Endothelial cell of umbilical vein (primary cell): ENCODE data around the gene HOXA13. TPM values are rescaled to one million over a fixed set of nuclear protein-coding genes. Genes with fewer than 3 reads are reported as not detected.
A peak's percentile ranks its signal among the peaks of the same experiment; 100 is the strongest.

ENCODE experiments used
- BruUV-seq: library from RNA; stranded (reverse); fragments of 400-500 nt; replicated peaks from 2 replicates; lab custom pipeline; 2021; lab: Mats Ljungman, UMichigan
- CTCF ChIA-PET: fragments of 300-600, 350-600 bp; sonication (Branson Sonifier 250); formaldehyde crosslinking; loops from one replicate; lab custom pipeline; 2021; ENCODE audit warnings: antibody characterized with exemption, inconsistent platforms; lab: Charles Lee
- POLR2A ChIA-PET: fragments of 300-600, 350-600 bp; sonication (Branson Sonifier 250); formaldehyde crosslinking; loops from one replicate; lab custom pipeline; 2021; ENCODE audit warnings: antibody characterized with exemption, inconsistent platforms; lab: Charles Lee
- DNase-seq: peaks from one replicate; pipeline ENCODE4 v3.0.0-alpha.2; 2011; ENCODE audit warnings: low read depth, low spot score
- FAIRE-seq: peaks from 2 replicates; lab custom pipeline; 2011; peaks lifted over from hg19 to GRCh38; lab: Jason Lieb, UNC
- H2AFZ ChIP-seq: 2 replicates; pipeline ENCODE4 v1.6.0; 2012; ENCODE audit warnings: low read depth, low read length, control low read depth, inconsistent platforms
- H3K27ac ChIP-seq: 2 replicates; pipeline ENCODE4 v1.5.1; 2011; ENCODE audit warnings: low read depth, mild to moderate bottlenecking, control low read depth, low read length, moderate library complexity; ENCODE audit not compliant: insufficient read depth
- H3K27me3 ChIP-seq, 2 experiments: 2 replicates each; pipeline versions ENCODE4 v1.6.0 to v1.6.1; 2011; ENCODE audit warnings: low read length in 2 of 2, mixed read lengths in 1 of 2; ENCODE audit not compliant: control insufficient read depth in 2 of 2, insufficient read depth in 2 of 2
- H3K36me3 ChIP-seq, 2 experiments: 2 replicates in 1 of 2; 3 replicates in 1 of 2; pipeline ENCODE4 v1.5.1; 2011; ENCODE audit warnings: low read length in 2 of 2, mild to moderate bottlenecking in 1 of 2, moderate library complexity in 1 of 2; ENCODE audit not compliant: control insufficient read depth in 2 of 2, insufficient read depth in 2 of 2; ENCODE audit errors: extremely low read depth in 1 of 2
- H3K4me1 ChIP-seq: 3 replicates; pipeline ENCODE4 v1.5.1; 2011; ENCODE audit warnings: mild to moderate bottlenecking, low read length; ENCODE audit not compliant: control insufficient read depth, insufficient read depth; ENCODE audit errors: extremely low read depth
- H3K4me2 ChIP-seq: 2 replicates; pipeline ENCODE4 v1.6.1; 2011; ENCODE audit warnings: low read length, control low read depth, mixed read lengths; ENCODE audit not compliant: insufficient read depth
- H3K4me3 ChIP-seq, 3 experiments: fragments of 200-600 bp in 1 of 3; sonication (generic), shearing (Covaris generic) in 1 of 3; replicated peaks in 1 of 3; 2 replicates each; pipeline ENCODE4 v1.5.1; 2011 to 2016; ENCODE audit warnings: control low read depth in 3 of 3, low read length in 3 of 3, mild to moderate bottlenecking in 2 of 3, inconsistent platforms in 1 of 3, low read depth in 1 of 3, moderate library complexity in 1 of 3; ENCODE audit not compliant: insufficient read depth in 1 of 3
- H3K79me2 ChIP-seq: 2 replicates; pipeline ENCODE4 v1.6.0; 2012; ENCODE audit warnings: low read length, inconsistent platforms; ENCODE audit not compliant: control insufficient read depth, insufficient read depth
- H3K9ac ChIP-seq: replicated peaks from 2 replicates; pipeline ENCODE3; 2011; ENCODE audit warnings: low read length, control low read depth; ENCODE audit not compliant: insufficient read depth; ENCODE audit errors: extremely low read depth
- H3K9me1 ChIP-seq: replicated peaks from 3 replicates; pipeline ENCODE4 v1.6.0; 2011; ENCODE audit warnings: mild to moderate bottlenecking, low read length; ENCODE audit not compliant: control insufficient read depth, insufficient read depth; ENCODE audit errors: extremely low read depth
- H3K9me3 ChIP-seq: replicated peaks from 2 replicates; pipeline ENCODE4 v1.5.1; 2012; ENCODE audit warnings: low read length, inconsistent platforms; ENCODE audit not compliant: control insufficient read depth, insufficient read depth
- H4K20me1 ChIP-seq: replicated peaks from 2 replicates; pipeline ENCODE3; 2011; ENCODE audit warnings: mild to moderate bottlenecking, low read length; ENCODE audit not compliant: control insufficient read depth, insufficient read depth; ENCODE audit errors: extremely low read depth
- CTCF ChIP-seq, 2 donors: IDR thresholded peaks; 1 replicate in 1 of 2; 2 replicates in 1 of 2; pipeline ENCODE4 v1.5.1; 2011; ENCODE audit warnings: low read length in 2 of 2, mild to moderate bottlenecking in 2 of 2, moderate library complexity in 2 of 2, control low read depth in 1 of 2, inconsistent platforms in 1 of 2, low read depth in 1 of 2; ENCODE audit not compliant: insufficient read depth in 1 of 2; ENCODE audit errors: extremely low read depth in 1 of 2
- EZH2 ChIP-seq: IDR thresholded peaks from 2 replicates; pipeline ENCODE4 v1.6.1; 2012; ENCODE audit warnings: borderline replicate concordance, low read depth, mild to moderate bottlenecking, moderate library complexity, low read length, inconsistent platforms; ENCODE audit not compliant: severe bottlenecking
- FOS ChIP-seq: IDR thresholded peaks from 2 replicates; pipeline ENCODE4 v1.6.1; 2011; ENCODE audit warnings: mild to moderate bottlenecking, low read length, moderate library complexity, borderline replicate concordance; ENCODE audit not compliant: insufficient read depth
- GATA2 ChIP-seq: IDR thresholded peaks from 2 replicates; pipeline ENCODE4 v1.7.0; 2011; ENCODE audit warnings: low read depth, mild to moderate bottlenecking, moderate library complexity, mixed read lengths, low read length; ENCODE audit not compliant: insufficient read length, insufficient read depth
- JUN ChIP-seq: IDR thresholded peaks from 2 replicates; pipeline ENCODE4 v1.6.1; 2011; ENCODE audit warnings: borderline replicate concordance, low read depth; ENCODE audit not compliant: insufficient read length, insufficient read depth
- MAX ChIP-seq: IDR thresholded peaks from 2 replicates; pipeline ENCODE4 v1.6.1; 2011; ENCODE audit not compliant: insufficient read depth, insufficient read length
- MYC ChIP-seq: IDR thresholded peaks from one replicate; pipeline ENCODE4 v1.6.1; 2011; ENCODE audit warnings: mild to moderate bottlenecking, low read depth, low read length
- POLR2A ChIP-seq: IDR thresholded peaks from 2 replicates; pipeline ENCODE4 v1.6.1; 2012; ENCODE audit warnings: low read depth, mild to moderate bottlenecking, control low read depth, low read length
- POLR2AphosphoS5 ChIP-seq: IDR thresholded peaks from 2 replicates; pipeline ENCODE4 v1.6.1; 2012; ENCODE audit warnings: low read depth, mild to moderate bottlenecking, control low read depth, low read length, moderate library complexity; ENCODE audit not compliant: insufficient read depth
- dilution Hi-C: fragments of 300-500 bp; cut with MboI; formaldehyde crosslinking; loops from one replicate; pipeline ENCODE4 v1.15.0; 2019; ENCODE audit warnings: low sequenced_read_pairs; ENCODE audit not compliant: extremely low pct_ligation_motif_present
- intact Hi-C: fragments of 100-400 bp; cut with micrococcal nuclease; formaldehyde crosslinking; loops from one replicate; pipeline ENCODE4 v1.10.0; 2022
- microRNA counts: library from miRNA; unstranded; fragments of <30 nt; microRNA quantifications from one replicate; lab custom pipeline; 2016
- microRNA-seq: library from miRNA; unstranded; fragments of <30 nt; microRNA quantifications from one replicate; pipeline ENCODE4 v1.2.0, GENCODE V29; 2021; ENCODE audit warnings: borderline number of aligned reads, borderline replicate concordance
- polyA plus RNA-seq, 4 experiments: library from polyadenylated mRNA; depleted of rRNA in 3 of 4; stranded (reverse) in 3 of 4; unstranded in 1 of 4; fragments of >200 nt; gene quantifications; 2 replicates each; pipeline versions ENCODE4 v1.2.1 to v1.2.3, GENCODE V29; 2011 to 2012; ENCODE audit warnings: missing spikeins in 1 of 4
- small RNA-seq: library from RNA; depleted of rRNA; stranded (forward); fragments of <200 nt; gene quantifications from one replicate; pipeline ENCODE3, GENCODE V24; 2012; ENCODE audit warnings: low replicate concordance, low read depth; ENCODE audit not compliant: insufficient read depth, insufficient read length
- total RNA-seq: library from RNA; stranded (reverse); gene quantifications from 2 replicates; pipeline ENCODE4 v1.2.3, GENCODE V29; 2021

The HOXA13 gene
- total and polyA plus RNA-seq, 2 donors (not counting 3 experiments of a cell fraction or from before 2014, with no cell fraction given): 0.22 TPM; not detected in 1

- CTCF ChIA-PET: interaction anchor here (0.7 to 7.0 kb wide), 21 partner anchors 8 to 775 kb away, joined by 3 to 72 read pairs (median 8); partner anchors contain the start of genes HOXA3 and HOXA7
- Histone ChIP-seq H2AFZ (no peak overlapping the region), H3K9me1 (no peaks in the 10 kb centered on the region), H3K36me3 (peaks cover 0 to 19% of the 10 kb centered on the region in 2 experiments), H3K4me2 (peak overlapping the region; percentile 76), H3K27ac (peak overlapping the region; percentile 64), H3K4me3 (peak overlapping the region in 1 of 3 experiments; percentile 23), H3K9me3 (no peaks in the 10 kb centered on the region), H3K4me1 (peaks cover 73% of the 10 kb centered on the region), H4K20me1 (no peaks in the 10 kb centered on the region), H3K79me2 (peaks cover 97% of the 10 kb centered on the region), H3K27me3 (no peaks in the 10 kb centered on the region), H3K9ac (peak overlapping the region; percentile 47)
- POLR2A ChIA-PET: interaction anchor here (1.3 to 1.6 kb wide), 2 partner anchors 16 to 21 kb away, joined by 3 to 4 read pairs; partner anchors contain the start of gene HOXA9
- dilution Hi-C loops: no loop called here
- FAIRE-seq: no peak
- TF ChIP-seq MAX (no peak), JUN (no peak), CTCF (IDR thresholded peaks at IDR 0.05; ENCODE audit: extremely low read depth in 1 of 2, insufficient read depth in 1 of 2, low read depth in 1 of 2, low read length in 2 of 2) (no peak), POLR2A (no peak), EZH2 (no peak), MYC (no peak), GATA2 (no peak), FOS (no peak), POLR2AphosphoS5 (no peak)
- DNase-seq: no peak
- intact Hi-C loops: loop anchor here (1.0 to 5.0 kb wide), 3 partner anchors 21 to 692 kb away; partner anchors contain the start of gene HOXA9
- BruUV-seq: no TSS peak
These were observed 55.1 kb downstream of the HOXA13 start for GRCh38 chr7:27144781-27145164.

MicroRNAs within 50 kb of the gene (microRNA counts, 767-probe panel; counts per million panel counts)
- microRNA hsa-miR-196b-5p (lab: Ali Mortazavi, UCI): 723 counts per million, percentile 96 among the panel's probes with 10 or more counts

Small RNA genes lying within 50 kb of the gene (microRNA-seq; reads per million reads assigned to microRNA genes)
- gene MIR196B: 5,893 reads per million, percentile 95 among the genes with 10 or more reads in this experiment

Small RNA genes lying within 50 kb of the gene (small RNA-seq; reads per million reads assigned to genes)
- gene AC004080.5: not detected
- not detected for gene RF02140
- not detected for gene RF02141

Other genes starting within 250 kb of the HOXA13 start
- 1.5 and 2.4 TPM in 2 replicates for gene HOXA1, start 104.1 kb downstream of the HOXA13 start, total RNA-seq
- gene HOXA1, start 104.1 kb downstream of the HOXA13 start, polyA plus RNA-seq: 1.2 and 1.5 TPM in 2 replicates
- 2.2 and 2.3 TPM in 2 replicates for gene HOXA2, start 97.4 kb downstream of the HOXA13 start, total RNA-seq
- gene HOXA2, start 97.4 kb downstream of the HOXA13 start, polyA plus RNA-seq: 1.6 and 1.9 TPM in 2 replicates
- 7.5 and 8.1 TPM in 2 replicates for gene HOXA4, start 69.3 kb downstream of the HOXA13 start, total RNA-seq
- gene HOXA4, start 69.3 kb downstream of the HOXA13 start, polyA plus RNA-seq: 4.9 and 5.8 TPM in 2 replicates
- gene HOXA5, start 56.4 kb downstream of the HOXA13 start, total RNA-seq: 18.8 and 21.4 TPM in 2 replicates
- gene HOXA5, start 56.4 kb downstream of the HOXA13 start, polyA plus RNA-seq: 18.6 and 22.1 TPM in 2 replicates
- gene HOXA6, start 52.3 kb downstream of the HOXA13 start, total RNA-seq: 17.9 and 20.7 TPM in 2 replicates
- gene HOXA6, start 52.3 kb downstream of the HOXA13 start, polyA plus RNA-seq: 7.8 and 10.0 TPM in 2 replicates
- gene HOXA3, start 47.5 kb downstream of the HOXA13 start, total RNA-seq: 12.0 and 14.0 TPM in 2 replicates
- gene HOXA3, start 47.5 kb downstream of the HOXA13 start, polyA plus RNA-seq: 4.2 and 4.7 TPM in 2 replicates
- 15.6 and 18.5 TPM in 2 replicates for gene HOXA7, start 43.4 kb downstream of the HOXA13 start, total RNA-seq
- gene HOXA7, start 43.4 kb downstream of the HOXA13 start, polyA plus RNA-seq: 16.9 and 18.1 TPM in 2 replicates
- 61.6 and 62.9 TPM in 2 replicates for gene HOXA9, start 34.6 kb downstream of the HOXA13 start, total RNA-seq
- gene HOXA9, start 34.6 kb downstream of the HOXA13 start, polyA plus RNA-seq: 47.2 and 84.1 TPM in 2 replicates
- gene HOXA10, start 25.8 kb downstream of the HOXA13 start, total RNA-seq: 24.4 and 27.6 TPM in 2 replicates
- gene HOXA10, start 25.8 kb downstream of the HOXA13 start, polyA plus RNA-seq: 23.7 and 30.3 TPM in 2 replicates
- gene HOXA11, start 14.9 kb downstream of the HOXA13 start, total RNA-seq: 15.2 and 16.7 TPM in 2 replicates
- 10.4 and 10.8 TPM in 2 replicates for gene HOXA11, start 14.9 kb downstream of the HOXA13 start, polyA plus RNA-seq
- gene EVX1, start 42.7 kb upstream of the HOXA13 start, total RNA-seq: not detected in 2 replicates
- not detected in 2 replicates for gene EVX1, start 42.7 kb upstream of the HOXA13 start, polyA plus RNA-seq